Spleen (tissue), 7 donors: Measurements from ENCODE around the gene PCCA.

Source experiments
- POLR2A ChIP-seq, 3 donors: fragments of 450-650 bp; IDR thresholded peaks; one replicate each; pipeline ENCODE4 v1.5.1; 2017; ENCODE audit warnings: antibody characterized with exemption in 3 of 3, mild to moderate bottlenecking in 1 of 3
- TF ChIP-seq, protein P1 (sequence below), 11 experiments: fragments of 200-600 bp in 7 of 11; fragments of 450-650 bp in 4 of 11; sonication (generic) in 4 of 11; IDR thresholded peaks in 8 of 11; conservative IDR thresholded peaks in 3 of 11; 1 replicate in 7 of 11; 2 replicates in 4 of 11; pipeline versions ENCODE4 v1.4.0 to v1.8.0; 2016 to 2021; ENCODE audit warnings: antibody characterized with exemption in 11 of 11, inconsistent platforms in 4 of 11, mild to moderate bottlenecking in 1 of 11
- donor health status: DM: no; HTN: no; CAD: no; lungs with moderate emphysema.
- donor health status: DM: no; HTN: no; CAD: no.
- donor health status: DM: no; HTN: no; CAD: no.

DNA sequence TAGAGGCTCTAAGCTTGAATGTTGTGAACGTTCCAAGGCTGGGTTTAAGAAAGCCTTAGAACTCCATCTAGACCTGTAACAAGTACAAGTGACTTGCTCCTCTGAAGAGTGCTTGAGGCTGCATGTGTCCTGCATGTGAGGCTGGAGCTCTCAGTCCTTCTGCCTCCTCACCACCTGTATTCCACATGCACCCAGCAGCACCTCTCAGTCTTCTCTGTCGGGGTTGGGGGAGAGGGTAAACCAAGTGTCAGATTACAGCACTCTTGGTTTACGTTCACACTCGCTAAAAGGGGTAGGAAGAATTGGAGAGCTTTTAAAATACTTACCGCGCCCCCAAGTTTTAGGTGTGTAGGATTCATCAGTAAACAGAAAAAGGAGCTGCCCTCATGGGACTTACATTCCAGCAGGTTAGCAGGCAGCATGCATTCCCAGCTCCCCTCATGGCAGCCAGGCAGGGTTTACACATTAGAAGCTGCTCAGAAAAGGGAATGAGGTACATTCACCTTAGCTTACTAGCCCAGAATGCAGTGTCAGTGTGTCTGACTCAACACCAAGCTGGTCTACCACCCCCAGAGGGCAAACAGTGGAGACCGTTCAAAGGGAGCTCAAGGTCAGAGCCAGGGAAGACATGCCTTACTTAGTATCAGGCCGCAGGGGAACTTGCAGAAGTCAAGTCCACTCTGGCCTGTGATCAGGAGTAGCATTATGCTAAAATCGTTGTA lies 248.1 kb downstream of the PCCA start:
- TF ChIP-seq, protein P1, sequence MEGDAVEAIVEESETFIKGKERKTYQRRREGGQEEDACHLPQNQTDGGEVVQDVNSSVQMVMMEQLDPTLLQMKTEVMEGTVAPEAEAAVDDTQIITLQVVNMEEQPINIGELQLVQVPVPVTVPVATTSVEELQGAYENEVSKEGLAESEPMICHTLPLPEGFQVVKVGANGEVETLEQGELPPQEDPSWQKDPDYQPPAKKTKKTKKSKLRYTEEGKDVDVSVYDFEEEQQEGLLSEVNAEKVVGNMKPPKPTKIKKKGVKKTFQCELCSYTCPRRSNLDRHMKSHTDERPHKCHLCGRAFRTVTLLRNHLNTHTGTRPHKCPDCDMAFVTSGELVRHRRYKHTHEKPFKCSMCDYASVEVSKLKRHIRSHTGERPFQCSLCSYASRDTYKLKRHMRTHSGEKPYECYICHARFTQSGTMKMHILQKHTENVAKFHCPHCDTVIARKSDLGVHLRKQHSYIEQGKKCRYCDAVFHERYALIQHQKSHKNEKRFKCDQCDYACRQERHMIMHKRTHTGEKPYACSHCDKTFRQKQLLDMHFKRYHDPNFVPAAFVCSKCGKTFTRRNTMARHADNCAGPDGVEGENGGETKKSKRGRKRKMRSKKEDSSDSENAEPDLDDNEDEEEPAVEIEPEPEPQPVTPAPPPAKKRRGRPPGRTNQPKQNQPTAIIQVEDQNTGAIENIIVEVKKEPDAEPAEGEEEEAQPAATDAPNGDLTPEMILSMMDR (IDR thresholded peaks at IDR 0.05 in 8 of 11, conservative IDR thresholded peaks at IDR 0.05 in 3 of 11), result no peak
- TF ChIP-seq POLR2A (IDR thresholded peaks at IDR 0.05), result no peak
